SU-DHL-6 (cell line): Measurements from ENCODE around the gene MMEL1.

ENCODE experiments used
- H2AFZ ChIP-seq: fragments of 200-600 bp; sonication (generic); 2 replicates; pipeline ENCODE4 v1.6.1; 2014; ENCODE audit warnings: low read depth, mild to moderate bottlenecking, moderate library complexity, mixed read lengths, antibody characterized with exemption, low read length; ENCODE audit not compliant: severe bottlenecking
- H3F3A ChIP-seq: fragments of 200-600 bp; shearing (Covaris generic); 2 replicates; pipeline ENCODE4 v1.6.0; 2016; ENCODE audit warnings: antibody characterized with exemption, mild to moderate bottlenecking; ENCODE audit not compliant: insufficient read depth
- H3K27ac ChIP-seq: fragments of 200-600 bp; sonication (generic); 2 replicates; pipeline ENCODE4 v1.5.1; 2016; ENCODE audit warnings: low read depth, mild to moderate bottlenecking, low read length, moderate library complexity, mixed read lengths
- H3K27me3 ChIP-seq: fragments of 200-600 bp; sonication (generic), shearing (Covaris generic); 2 replicates; pipeline ENCODE4 v1.6.0; 2014; ENCODE audit warnings: mild to moderate bottlenecking, low read length
- H3K36me3 ChIP-seq: fragments of 200-600 bp; sonication (generic); 2 replicates; pipeline ENCODE4 v1.6.1; 2014; ENCODE audit warnings: mild to moderate bottlenecking, low read length, mixed read lengths
- H3K4me2 ChIP-seq: fragments of 300-600, 200-600 bp; shearing (Covaris generic), sonication (generic); 2 replicates; pipeline ENCODE4 v1.6.0; 2014; ENCODE audit warnings: low read length, low read depth, mild to moderate bottlenecking; ENCODE audit not compliant: poor library complexity, severe bottlenecking
- H3K4me3 ChIP-seq: fragments of 200-600 bp; sonication (generic); 2 replicates; pipeline ENCODE4 v1.5.1; 2014; ENCODE audit warnings: antibody characterized with exemption, low read length, mild to moderate bottlenecking, mixed read lengths; ENCODE audit not compliant: insufficient read depth, poor library complexity, severe bottlenecking
- H3K79me2 ChIP-seq: fragments of 200-600 bp; sonication (generic); 2 replicates; pipeline ENCODE4 v1.6.1; 2014; ENCODE audit warnings: mild to moderate bottlenecking, low read length, moderate library complexity; ENCODE audit not compliant: insufficient read depth
- H3K9ac ChIP-seq: fragments of 200-600 bp; sonication (generic); 2 replicates; pipeline ENCODE4 v1.7.0; 2014; ENCODE audit warnings: mild to moderate bottlenecking, low read length
- H3K9me2 ChIP-seq: fragments of 200-600 bp; sonication (generic); replicated peaks from 2 replicates; pipeline ENCODE4 v1.6.1; 2014; ENCODE audit warnings: low read length; ENCODE audit not compliant: insufficient read depth
- H3K9me3 ChIP-seq: fragments of 200-600 bp; sonication (generic); 2 replicates; pipeline ENCODE4 v1.6.1; 2014; ENCODE audit warnings: low read length, mixed read lengths; ENCODE audit not compliant: insufficient read depth
- H4K20me1 ChIP-seq: fragments of 200-600 bp; sonication (generic); 2 replicates; pipeline ENCODE4 v1.6.1; 2014; ENCODE audit warnings: low read depth, mild to moderate bottlenecking, antibody characterized with exemption, low read length, moderate library complexity, mixed read lengths
- CTCF ChIP-seq: fragments of 200-600 bp; sonication (generic); IDR thresholded peaks from one replicate; pipeline ENCODE4 v1.5.1; 2017; ENCODE audit warnings: antibody characterized with exemption, mild to moderate bottlenecking, low read length, moderate library complexity; ENCODE audit not compliant: insufficient read depth, poor library complexity, severe bottlenecking
- EZH2phosphoT487 ChIP-seq: fragments of 200-600 bp; sonication (generic), shearing (Covaris generic); conservative IDR thresholded peaks from 2 replicates; pipeline ENCODE4 v1.6.1; 2018; ENCODE audit warnings: mild to moderate bottlenecking, antibody characterized with exemption, low read length, moderate library complexity, mixed read lengths

Gene MMEL1

GRCh38 chr1:2603521-2604155 is 29.2 kb downstream of the MMEL1 start:
- TF ChIP-seq EZH2phosphoT487 = no peak
- no peak for TF ChIP-seq CTCF
- Histone ChIP-seq H3K27ac (no peak overlapping the region), H3K4me3 (no peak overlapping the region), H3K27me3 (no peaks in the 10 kb centered on the region), H4K20me1 (no peaks in the 10 kb centered on the region), H3K79me2 (no peaks in the 10 kb centered on the region), H2AFZ (no peak overlapping the region), H3K4me2 (no peak overlapping the region), H3K9me2 (no peaks in the 10 kb centered on the region), H3F3A (no peaks in the 10 kb centered on the region), H3K36me3 (no peaks in the 10 kb centered on the region), H3K9ac (no peak overlapping the region), H3K9me3 (no peaks in the 10 kb centered on the region)

GRCh38 chr1:2602866-2603520 is 29.8 kb downstream of the MMEL1 start:
- no peaks in the 10 kb centered on the region for H3F3A ChIP-seq
- no peak overlapping the region for H3K4me3 ChIP-seq
- H3K9ac ChIP-seq = no peak overlapping the region
- H3K9me2 ChIP-seq = no peaks in the 10 kb centered on the region
- no peaks in the 10 kb centered on the region for H3K79me2 ChIP-seq
- no peak overlapping the region for H2AFZ ChIP-seq
- H3K27ac ChIP-seq = no peak overlapping the region
- no peaks in the 10 kb centered on the region for H4K20me1 ChIP-seq
- no peak for TF ChIP-seq CTCF
- no peak for TF ChIP-seq EZH2phosphoT487
- H3K9me3 ChIP-seq = no peaks in the 10 kb centered on the region
- no peaks in the 10 kb centered on the region for H3K27me3 ChIP-seq
- no peaks in the 10 kb centered on the region for H3K36me3 ChIP-seq
- H3K4me2 ChIP-seq = no peak overlapping the region

- Histone ChIP-seq H3K79me2 (no peaks in the 10 kb centered on the region), H3F3A (no peaks in the 10 kb centered on the region), H3K4me3 (no peak overlapping the region), H2AFZ (no peak overlapping the region), H3K36me3 (no peaks in the 10 kb centered on the region), H3K9me2 (no peaks in the 10 kb centered on the region), H3K27me3 (no peaks in the 10 kb centered on the region), H3K9me3 (no peaks in the 10 kb centered on the region), H3K4me2 (no peak overlapping the region), H3K9ac (no peak overlapping the region), H4K20me1 (no peaks in the 10 kb centered on the region), H3K27ac (no peak overlapping the region)
- TF ChIP-seq EZH2phosphoT487 = no peak
- no peak for TF ChIP-seq CTCF
Measured at GRCh38 chr1:2602311-2602835, 30.4 kb downstream of the MMEL1 start.
